GM12874 (cell line): ENCODE measurements around the gene ASPA.

Source experiments
- CTCF ChIP-seq: IDR thresholded peaks from 2 replicates; pipeline ENCODE4 v1.5.1; 2011; ENCODE audit warnings: low read depth, mild to moderate bottlenecking, control low read depth, low read length, moderate library complexity; ENCODE audit not compliant: insufficient read depth

The ASPA gene

GRCh38 chr17:3526971-3527370 is 51.2 kb downstream of the ASPA start:
- no peak for TF ChIP-seq CTCF

GRCh38 chr17:3527468-3527867 is 51.7 kb downstream of the ASPA start:
- TF ChIP-seq CTCF: no peak

GRCh38 chr17:3527896-3528295 is 52.1 kb downstream of the ASPA start:
- TF ChIP-seq CTCF: no peak

GRCh38 chr17:3528403-3528851 is 52.6 kb downstream of the ASPA start:
- no peak for TF ChIP-seq CTCF

GRCh38 chr17:3528880-3529511 is 53.2 kb downstream of the ASPA start:
- TF ChIP-seq CTCF: no peak

- no peak for TF ChIP-seq CTCF
These were observed 54.3 kb downstream of the ASPA start for GRCh38 chr17:3529817-3530741.

- TF ChIP-seq CTCF: no peak
These were observed 55.7 kb downstream of the ASPA start for GRCh38 chr17:3531266-3532101.
